Gastrocnemius medialis (tissue), 4 donors: Measurements from ENCODE around the gene NUF2. TPM values are rescaled to one million over a fixed set of nuclear protein-coding genes. Genes with fewer than 3 reads are reported as not detected.

ENCODE experiments used
- ATAC-seq, 2 donors: fragments of 150-250 bp; one replicate each; pipeline ENCODE4 v1.9.1; 2016
- DNase-seq, 2 donors: peaks; one replicate each; pipeline ENCODE4 v3.0.0-alpha.2; 2019
- H3K27ac ChIP-seq, 4 donors: fragments of 200-600 bp; sonication (generic); 1 replicate in 1 of 4; 2 replicates in 3 of 4; pipeline ENCODE4 v1.5.1; 2016 to 2018; ENCODE audit warnings: mild to moderate bottlenecking in 2 of 4, moderate library complexity in 1 of 4
- H3K27me3 ChIP-seq, 3 donors: fragments of 200-600 bp; sonication (generic) in 2 of 3; 1 replicate in 1 of 3; 2 replicates in 2 of 3; pipeline versions ENCODE4 v1.5.1 to v1.6.0; 2016 to 2019; ENCODE audit warnings: mild to moderate bottlenecking in 1 of 3, moderate library complexity in 1 of 3
- H3K36me3 ChIP-seq, 2 donors: fragments of 200-600 bp; sonication (generic) in 1 of 2; one replicate each; pipeline ENCODE4 v1.5.1; 2017 to 2018
- H3K4me1 ChIP-seq, 2 donors: fragments of 200-600 bp; sonication (generic) in 1 of 2; one replicate each; pipeline ENCODE4 v1.5.1; 2016 to 2017; ENCODE audit warnings: mild to moderate bottlenecking in 2 of 2
- H3K4me3 ChIP-seq, 4 donors: fragments of 200-600 bp; sonication (generic) in 3 of 4; 1 replicate in 1 of 4; 2 replicates in 3 of 4; pipeline ENCODE4 v1.5.1; 2016 to 2019; ENCODE audit warnings: mild to moderate bottlenecking in 2 of 4
- H3K9me3 ChIP-seq, 3 donors: fragments of 200-600 bp; sonication (generic) in 2 of 3; 1 replicate in 1 of 3; 2 replicates in 2 of 3; pipeline ENCODE4 v1.5.1; 2016 to 2019
- POLR2A ChIP-seq, 2 donors: fragments of 450-650 bp; IDR thresholded peaks; one replicate each; pipeline ENCODE4 v1.6.1; 2017; ENCODE audit warnings: antibody characterized with exemption in 2 of 2, mild to moderate bottlenecking in 2 of 2, moderate library complexity in 2 of 2
- in situ Hi-C, 4 donors: fragments of 200-750 bp; cut with MboI; loops; one replicate each; pipeline versions ENCODE4 v1.15.0 to v1.8.0; 2017; ENCODE audit warnings: low sequenced_read_pairs in 4 of 4
- intact Hi-C: fragments of 100-400 bp; cut with DNase I; formaldehyde crosslinking; loops from one replicate; pipeline ENCODE4 v1.15.1; 2023; ENCODE audit warnings: low total_unique reads
- total RNA-seq, 4 donors: library from RNA; depleted of rRNA; stranded (reverse); fragments of >200 nt; gene quantifications; one replicate each; pipeline versions ENCODE4 v1.1.0 to v1.2.3, GENCODE V29; 2016
- TF ChIP-seq, protein P1 (sequence below), 5 experiments: fragments of 450-650 bp in 3 of 5; fragments of 200-600 bp in 2 of 5; sonication (generic) in 2 of 5; IDR thresholded peaks in 4 of 5; conservative IDR thresholded peaks in 1 of 5; 1 replicate in 4 of 5; 2 replicates in 1 of 5; pipeline ENCODE4 v1.5.1; 2016 to 2019; ENCODE audit warnings: antibody characterized with exemption in 5 of 5, mild to moderate bottlenecking in 3 of 5, moderate library complexity in 3 of 5

The NUF2 gene
- total RNA-seq, 4 donors from 2014 or later: not detected

DNA sequence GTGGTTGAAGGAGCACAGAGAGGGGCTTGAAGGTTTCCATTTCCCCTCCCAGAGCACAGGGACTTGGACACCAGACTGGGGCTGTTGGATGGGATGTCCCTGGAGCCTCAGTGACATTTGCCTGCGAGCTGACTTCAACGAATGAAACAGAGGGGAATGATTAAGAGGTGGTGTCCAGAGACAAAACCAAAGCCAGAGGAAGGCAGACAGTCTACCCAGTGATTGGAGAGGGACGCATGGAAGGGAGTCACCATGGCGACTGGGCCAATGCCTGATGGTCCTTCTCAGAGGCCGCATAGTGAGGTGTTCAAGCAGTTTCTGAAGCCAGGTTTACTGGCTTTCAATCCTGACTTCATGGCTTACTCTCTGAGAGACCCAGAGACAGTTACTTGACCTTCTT, 77.2 kb downstream of the NUF2 start:
- ATAC-seq (no peak), DNase-seq (no peak)
- H3K4me1 ChIP-seq: no peaks in the 10 kb centered on the region
- no peaks in the 10 kb centered on the region for H3K9me3 ChIP-seq
- TF ChIP-seq, protein P1, sequence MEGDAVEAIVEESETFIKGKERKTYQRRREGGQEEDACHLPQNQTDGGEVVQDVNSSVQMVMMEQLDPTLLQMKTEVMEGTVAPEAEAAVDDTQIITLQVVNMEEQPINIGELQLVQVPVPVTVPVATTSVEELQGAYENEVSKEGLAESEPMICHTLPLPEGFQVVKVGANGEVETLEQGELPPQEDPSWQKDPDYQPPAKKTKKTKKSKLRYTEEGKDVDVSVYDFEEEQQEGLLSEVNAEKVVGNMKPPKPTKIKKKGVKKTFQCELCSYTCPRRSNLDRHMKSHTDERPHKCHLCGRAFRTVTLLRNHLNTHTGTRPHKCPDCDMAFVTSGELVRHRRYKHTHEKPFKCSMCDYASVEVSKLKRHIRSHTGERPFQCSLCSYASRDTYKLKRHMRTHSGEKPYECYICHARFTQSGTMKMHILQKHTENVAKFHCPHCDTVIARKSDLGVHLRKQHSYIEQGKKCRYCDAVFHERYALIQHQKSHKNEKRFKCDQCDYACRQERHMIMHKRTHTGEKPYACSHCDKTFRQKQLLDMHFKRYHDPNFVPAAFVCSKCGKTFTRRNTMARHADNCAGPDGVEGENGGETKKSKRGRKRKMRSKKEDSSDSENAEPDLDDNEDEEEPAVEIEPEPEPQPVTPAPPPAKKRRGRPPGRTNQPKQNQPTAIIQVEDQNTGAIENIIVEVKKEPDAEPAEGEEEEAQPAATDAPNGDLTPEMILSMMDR (IDR thresholded peaks at IDR 0.05 in 4 of 5, conservative IDR thresholded peaks at IDR 0.05 in 1 of 5): no peak
- TF ChIP-seq POLR2A (IDR thresholded peaks at IDR 0.05): no peak
- no peaks in the 10 kb centered on the region for H3K36me3 ChIP-seq
- in situ Hi-C loops (no loop called here), intact Hi-C loops (no loop called here)
- H3K4me3 ChIP-seq: no peak overlapping the region
- no peaks in the 10 kb centered on the region for H3K27me3 ChIP-seq
- H3K27ac ChIP-seq: no peak overlapping the region

DNA sequence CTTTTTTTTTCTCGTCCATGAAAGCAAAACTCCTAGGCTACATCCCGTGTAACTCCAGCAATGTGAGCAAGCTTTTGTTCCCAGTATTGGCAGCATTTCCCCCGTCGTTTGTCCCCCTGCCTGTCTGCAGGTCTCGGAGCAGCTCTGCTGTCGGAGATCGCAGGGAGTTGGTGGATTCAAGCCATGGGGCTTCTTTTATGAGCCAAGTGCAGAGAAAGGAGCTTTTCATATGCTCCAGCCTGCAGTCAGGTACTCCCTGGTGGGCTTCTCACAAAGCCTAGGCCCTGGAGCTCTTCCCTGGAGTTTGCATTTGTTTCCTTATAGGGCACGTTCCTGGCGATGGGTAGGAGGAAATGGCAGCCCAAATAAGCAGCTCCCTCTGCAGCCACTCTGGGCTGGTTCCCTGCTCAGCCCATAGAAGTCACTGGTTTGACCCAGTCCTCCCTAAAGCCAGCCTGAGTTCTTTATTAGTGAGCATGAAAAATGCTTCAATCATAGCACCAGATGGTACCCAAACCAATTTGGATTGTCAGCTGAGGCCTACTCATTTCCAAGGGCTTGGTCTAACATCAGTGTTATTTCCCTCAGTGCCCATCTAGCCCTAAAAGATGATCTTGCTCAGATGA, 78.3 kb downstream of the NUF2 start:
- Histone ChIP-seq H3K36me3 (no peaks in the 10 kb centered on the region), H3K9me3 (no peaks in the 10 kb centered on the region), H3K27ac (no peak overlapping the region), H3K27me3 (no peaks in the 10 kb centered on the region), H3K4me1 (no peaks in the 10 kb centered on the region), H3K4me3 (no peak overlapping the region)
- intact Hi-C loops: no loop called here
- no peak for TF ChIP-seq POLR2A (IDR thresholded peaks at IDR 0.05)
- TF ChIP-seq, protein P1 (IDR thresholded peaks at IDR 0.05 in 4 of 5, conservative IDR thresholded peaks at IDR 0.05 in 1 of 5): no peak
- in situ Hi-C loops: loop anchor here in 2 of 4 donors (25.0 kb wide), 1 partner anchor 1662 kb away; no protein-coding TSS in a partner anchor
- no peak for ATAC-seq
- no peak for DNase-seq

DNA sequence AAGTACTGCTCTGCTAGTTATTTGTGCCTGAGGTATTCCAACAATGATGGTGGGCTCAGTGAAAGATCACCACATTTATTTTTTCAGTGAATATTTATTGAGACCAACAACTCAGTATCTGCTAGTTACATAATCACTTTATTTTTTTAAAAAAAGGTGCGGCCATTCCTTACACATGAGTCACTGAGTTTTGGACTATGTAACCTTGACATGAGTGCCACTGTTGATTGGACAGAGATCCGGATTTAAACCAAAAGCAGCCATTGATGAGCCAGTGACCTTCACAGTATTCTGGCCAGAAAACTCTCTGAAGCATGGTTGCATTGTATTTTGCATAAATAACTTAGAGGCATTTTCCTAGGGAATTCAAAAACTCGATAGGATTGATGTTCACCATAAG, 79.5 kb downstream of the NUF2 start:
- Histone ChIP-seq H3K27ac (no peak overlapping the region), H3K4me3 (no peak overlapping the region), H3K27me3 (no peaks in the 10 kb centered on the region), H3K36me3 (no peaks in the 10 kb centered on the region), H3K9me3 (no peaks in the 10 kb centered on the region), H3K4me1 (no peaks in the 10 kb centered on the region)
- no peak for TF ChIP-seq POLR2A (IDR thresholded peaks at IDR 0.05)
- TF ChIP-seq, protein P1 (IDR thresholded peaks at IDR 0.05 in 4 of 5, conservative IDR thresholded peaks at IDR 0.05 in 1 of 5): no peak
- no peak for DNase-seq
- intact Hi-C loops (no loop called here), in situ Hi-C loops (loop anchor here in 2 of 4 donors (25.0 kb wide), 1 partner anchor 1661 kb away; no protein-coding TSS in a partner anchor)
- no peak for ATAC-seq

Other genes starting within 250 kb of the NUF2 start
- 100 to 1,000 TPM in 3 of 4 donors, 10 to 100 TPM in 1; 71.2 to 195 (median 158) TPM for gene RGS5, start 119.0 kb upstream of the NUF2 start, total RNA-seq